Right lobe of liver (tissue), 4 donors: ENCODE results near the gene HECW1.

Experiments
- CTCF ChIP-seq, 4 donors: fragments of 200-600 bp in 3 of 4; fragments of 450-650 bp in 1 of 4; IDR thresholded peaks; one replicate each; pipeline versions ENCODE4 v1.5.1 to v1.8.0; 2016 to 2022; ENCODE audit warnings: antibody characterized with exemption in 4 of 4, mild to moderate bottlenecking in 2 of 4
- POLR2A ChIP-seq: fragments of 450-650 bp; IDR thresholded peaks from one replicate; pipeline ENCODE4 v1.6.1; 2017; ENCODE audit warnings: antibody characterized with exemption, mild to moderate bottlenecking
- donor health status: DM: no; HTN: no; CAD: no.
- donor health status: DM: no; HTN: no; CAD: no.
- donor health status: DM: no; HTN: yes; CAD: no.

- TF ChIP-seq CTCF (IDR thresholded peaks at IDR 0.05) (no peak), POLR2A (no peak)
Observed at GRCh38 chr7:43139137-43139536, 26.7 kb downstream of the HECW1 start.
